Dermis lymphatic vessel endothelial cell (primary cell): Measurements from ENCODE around the gene ZNF677. TPM values are rescaled to one million over a fixed set of nuclear protein-coding genes. Genes with fewer than 3 reads are reported as not detected.

Experiments
- total RNA-seq: library from RNA; depleted of rRNA; stranded (reverse); fragments of >200 nt; gene quantifications from 2 replicates; pipeline ENCODE4 v1.2.1, GENCODE V29; 2014

Gene ZNF677
- total RNA-seq: 13.3 and 13.7 TPM in 2 replicates

GRCh38 chr19:53254411-53255341 is at the start of gene ZNF677:
TSS of gene ZNF677 (minus strand) at chr19:53254873. CDS start at chr19:53251550, 3,323 bp downstream.

GRCh38 chr19:53267623-53268022 is 12.9 kb upstream of the ZNF677 start, which contains the start of gene VN1R4:
TSS of gene VN1R4 (minus strand) at chr19:53267723. CDS start at chr19:53267665, 58 bp downstream.

GRCh38 chr19:53257715-53258342 is 3.2 kb upstream of the ZNF677 start, which contains the start of gene VN1R2:
TSS of gene VN1R2 (plus strand) at chr19:53258292. CDS start at chr19:53258376, 84 bp downstream.

GRCh38 chr19:53192771-53193534 is 61.7 kb downstream of the ZNF677 start, which contains the start of gene ZNF665:
TSS of gene ZNF665 (minus strand) at chr19:53193358. CDS start at chr19:53182898, 10,460 bp downstream.

Other genes with a start within 250 kb of the ZNF677 start
- not detected in 2 replicates for gene ERVV-1, start 241.0 kb downstream of the ZNF677 start, total RNA-seq
- not detected in 2 replicates for gene ERVV-2, start 210.1 kb downstream of the ZNF677 start, total RNA-seq
- 16.9 and 18.7 TPM in 2 replicates for gene ZNF160, start 151.5 kb downstream of the ZNF677 start, total RNA-seq
- gene ZNF415, start 122.0 kb downstream of the ZNF677 start, total RNA-seq: under 0.01 and 0.60 TPM in 2 replicates
- 4.4 and 6.8 TPM in 2 replicates for gene ZNF347, start 95.8 kb downstream of the ZNF677 start, total RNA-seq
- gene ZNF665, start 61.5 kb downstream of the ZNF677 start, total RNA-seq: 1.4 and 2.5 TPM in 2 replicates
- gene VN1R2, start 3.4 kb upstream of the ZNF677 start, total RNA-seq: not detected in 2 replicates
- not detected in 2 replicates for gene VN1R4, start 12.8 kb upstream of the ZNF677 start, total RNA-seq
- 8.2 and 10.3 TPM in 2 replicates for gene ZNF845, start 78.9 kb upstream of the ZNF677 start, total RNA-seq
- gene ZNF525, start 110.8 kb upstream of the ZNF677 start, total RNA-seq: 7.2 and 10.3 TPM in 2 replicates
- gene ZNF765, start 140.3 kb upstream of the ZNF677 start, total RNA-seq: 11.5 and 16.1 TPM in 2 replicates
- gene ZNF761, start 177.1 kb upstream of the ZNF677 start, total RNA-seq: 6.9 and 9.4 TPM in 2 replicates
- gene ZNF813, start 212.9 kb upstream of the ZNF677 start, total RNA-seq: 4.4 and 7.3 TPM in 2 replicates